Stromal cell of bone marrow (primary cell): Measurements from ENCODE around the gene USH1G.
"Not testable (repeated sequence)": the region's sequence is repeated elsewhere in the genome, so short reads cannot be mapped to it uniquely, and the experiment has no call there.

Experiments used
- DNase-seq: peaks from one replicate; pipeline ENCODE4 v3.0.0-alpha.2; 2012; ENCODE audit warnings: low read depth

USH1G gene

DNA sequence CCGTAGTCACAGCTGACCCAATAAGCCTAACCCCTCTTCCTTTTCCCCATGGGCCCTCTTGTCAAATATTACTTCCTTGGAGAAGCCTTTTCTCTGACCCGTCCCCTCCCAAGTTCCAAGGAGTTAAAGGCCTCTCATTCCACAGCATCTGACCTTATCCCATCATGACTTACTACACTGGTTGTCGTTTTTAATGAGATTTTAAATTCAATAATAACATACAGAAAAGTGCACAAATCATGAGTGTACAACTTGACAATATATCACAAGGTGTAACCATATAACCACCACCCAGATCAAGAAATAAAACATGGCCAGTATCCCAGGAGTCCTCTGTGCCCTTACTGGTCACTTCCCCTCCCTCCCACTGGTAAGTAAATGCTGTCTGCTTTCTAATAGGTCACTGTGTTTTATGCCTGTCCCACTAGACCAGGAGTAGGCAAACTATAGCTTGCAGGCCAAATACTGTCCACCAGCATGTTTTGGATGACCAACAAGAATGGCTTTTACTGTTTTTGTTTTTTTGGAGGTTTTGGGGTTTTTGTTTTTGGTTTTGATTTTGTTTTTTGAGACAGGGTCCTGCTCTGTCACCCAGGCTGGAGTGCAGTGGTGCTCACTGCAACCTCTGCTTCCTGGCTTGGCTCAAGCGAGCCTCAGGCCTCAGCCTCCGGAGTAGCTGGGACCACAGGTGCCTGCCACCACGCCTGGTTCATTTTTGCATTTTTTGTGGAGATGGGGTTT is 49.0 kb downstream of the USH1G start:
- DNase-seq = no peak

GRCh38 chr17:74873037-74873873 is 49.8 kb downstream of the USH1G start:
- DNase-seq = peak; percentile 99

DNA sequence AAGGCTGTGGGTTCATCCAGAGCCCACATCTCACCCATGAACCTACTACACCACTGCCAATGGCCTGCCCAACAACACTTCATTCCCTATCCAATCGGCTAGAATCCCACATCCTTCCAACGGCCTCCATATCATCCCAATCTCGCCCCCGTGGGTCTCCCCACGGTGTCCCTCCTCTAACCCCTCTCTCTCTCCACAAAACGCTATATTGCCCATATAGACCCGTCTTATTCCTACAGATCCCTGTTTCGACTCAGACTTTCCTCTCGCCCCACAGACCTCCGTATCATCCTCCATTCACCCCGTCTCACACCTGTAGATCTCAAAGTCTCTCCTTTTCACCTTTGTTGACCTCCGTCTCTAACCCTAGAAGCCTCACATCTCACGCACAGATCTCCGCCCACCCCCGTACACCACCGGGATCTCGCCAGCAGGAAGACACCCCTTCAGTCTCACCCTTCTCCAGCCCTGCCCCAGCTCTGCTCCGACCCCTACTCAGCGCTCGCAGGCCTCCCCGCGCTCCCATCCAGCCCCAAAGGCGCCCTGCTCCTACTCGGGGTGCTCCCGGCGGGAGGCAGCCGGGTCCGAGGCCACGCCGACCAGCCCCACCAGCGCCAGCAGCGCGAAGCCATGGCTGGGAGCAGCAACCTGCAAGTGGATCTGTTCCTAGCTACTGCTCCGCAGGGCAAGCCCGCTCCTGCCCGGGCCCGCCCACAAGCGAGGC is 50.6 kb downstream of the USH1G start, which contains the start of gene FDXR:
FDXR (minus strand) TSS at position 682 of the 724 bp plus-strand sequence; CDS start at position 632, 50 bp downstream.
- no peak for DNase-seq

- no peak for DNase-seq
Observed at GRCh38 chr17:74871356-74872076, 51.5 kb downstream of the USH1G start.

- peak; percentile 15 for DNase-seq
Observed at GRCh38 chr17:74870512-74870911, 52.5 kb downstream of the USH1G start.

DNA sequence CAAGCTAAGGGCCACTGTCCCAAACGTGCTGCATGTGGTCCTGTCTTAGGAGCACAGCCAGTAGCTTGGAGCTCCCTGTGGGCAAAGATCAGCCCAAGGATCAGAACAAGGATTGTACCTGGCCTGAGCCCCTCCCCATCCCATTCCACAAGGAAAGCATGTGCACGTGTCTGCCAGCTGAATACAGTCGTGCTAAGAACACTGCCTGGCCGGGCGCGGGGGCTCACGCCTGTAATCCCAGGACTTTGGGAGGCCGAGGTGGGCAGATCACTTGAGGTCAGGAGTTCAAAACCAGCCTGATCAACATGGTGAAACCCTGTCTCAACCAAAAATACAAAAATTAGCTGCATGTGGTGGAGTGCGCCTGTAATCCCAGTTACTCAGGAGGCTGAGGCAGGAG is 53.0 kb downstream of the USH1G start:
- not testable (repeated sequence) for DNase-seq

GRCh38 chr17:74868908-74869255 is 54.2 kb downstream of the USH1G start:
- no peak for DNase-seq

- no peak for DNase-seq
Observed at GRCh38 chr17:74868251-74868907, 54.7 kb downstream of the USH1G start.

DNA sequence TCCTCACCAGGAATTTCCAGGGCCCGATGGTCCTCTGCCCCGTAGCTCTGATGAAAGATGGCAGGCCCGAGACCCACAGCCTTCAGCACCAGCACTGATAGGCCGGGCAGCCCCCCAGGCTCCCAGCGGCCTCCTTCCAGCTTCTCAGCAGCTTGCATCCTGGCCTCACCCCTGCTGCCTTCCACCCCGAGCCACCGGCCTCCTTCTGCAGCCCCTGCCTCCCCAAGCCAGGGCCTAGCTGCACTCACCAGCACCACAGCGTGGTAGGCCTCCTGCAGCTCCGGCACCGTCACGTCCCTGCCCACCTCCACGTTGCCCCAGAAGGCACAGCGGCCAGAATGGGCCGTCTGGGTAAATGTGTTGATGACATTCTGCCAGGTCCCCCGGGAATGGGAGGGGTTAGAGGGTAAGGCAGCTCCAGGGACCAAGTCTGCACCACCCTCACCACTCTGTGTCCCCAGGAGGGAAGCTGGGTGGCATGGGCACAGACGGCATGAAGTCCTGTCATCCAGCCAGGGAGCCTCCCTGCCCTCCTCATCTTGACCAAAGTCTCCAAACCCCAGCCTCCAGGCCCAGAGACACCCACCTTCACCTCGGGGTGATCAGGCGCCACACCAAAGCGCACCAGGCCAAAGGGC is 56.7 kb downstream of the USH1G start:
- no peak for DNase-seq
